ENCODE measurements around the gene JAZF1. TPM values are rescaled to one million over a fixed set of nuclear protein-coding genes. Genes with fewer than 3 reads are reported as not detected.

JAZF1 gene
- total RNA-seq, 4 donors from 2014 or later, result 12.7 to 19.2 (median 14.7) TPM

DNA sequence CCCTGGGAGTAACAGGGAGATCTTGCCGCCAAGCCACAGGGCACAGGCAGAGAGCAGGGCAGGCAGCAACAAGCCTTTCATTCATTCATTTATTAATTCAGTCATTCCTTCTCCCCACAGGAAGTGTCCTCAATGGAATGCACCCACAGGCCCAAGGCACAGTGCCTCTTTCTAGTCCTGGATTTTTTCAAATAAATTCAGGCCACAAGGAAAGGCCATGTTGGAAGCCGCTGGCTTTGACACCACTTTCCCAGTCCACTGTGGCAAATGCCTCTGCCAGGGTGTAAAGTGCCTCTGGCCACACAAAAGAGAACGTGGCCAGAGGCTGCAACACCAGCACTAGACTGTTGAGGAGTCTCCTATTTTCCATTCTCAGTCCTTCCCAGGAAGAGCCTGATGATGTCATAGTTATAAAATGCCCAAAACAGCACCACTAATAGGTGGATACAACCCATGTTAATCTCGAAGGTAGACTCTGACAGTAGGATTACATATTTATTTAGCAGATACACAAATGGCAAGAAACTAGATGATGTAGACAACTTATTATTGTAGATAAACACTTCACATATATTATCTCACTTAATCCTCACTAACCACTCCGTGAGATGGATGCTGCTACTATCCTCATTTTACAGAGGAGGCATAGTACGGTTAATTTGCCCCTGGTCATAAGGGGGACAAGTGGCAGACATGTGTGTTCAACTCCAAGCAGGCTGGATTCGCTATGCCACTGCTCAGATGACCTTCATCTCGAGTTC, 5.5 kb downstream of the JAZF1 start:
- TF ChIP-seq, protein P1, sequence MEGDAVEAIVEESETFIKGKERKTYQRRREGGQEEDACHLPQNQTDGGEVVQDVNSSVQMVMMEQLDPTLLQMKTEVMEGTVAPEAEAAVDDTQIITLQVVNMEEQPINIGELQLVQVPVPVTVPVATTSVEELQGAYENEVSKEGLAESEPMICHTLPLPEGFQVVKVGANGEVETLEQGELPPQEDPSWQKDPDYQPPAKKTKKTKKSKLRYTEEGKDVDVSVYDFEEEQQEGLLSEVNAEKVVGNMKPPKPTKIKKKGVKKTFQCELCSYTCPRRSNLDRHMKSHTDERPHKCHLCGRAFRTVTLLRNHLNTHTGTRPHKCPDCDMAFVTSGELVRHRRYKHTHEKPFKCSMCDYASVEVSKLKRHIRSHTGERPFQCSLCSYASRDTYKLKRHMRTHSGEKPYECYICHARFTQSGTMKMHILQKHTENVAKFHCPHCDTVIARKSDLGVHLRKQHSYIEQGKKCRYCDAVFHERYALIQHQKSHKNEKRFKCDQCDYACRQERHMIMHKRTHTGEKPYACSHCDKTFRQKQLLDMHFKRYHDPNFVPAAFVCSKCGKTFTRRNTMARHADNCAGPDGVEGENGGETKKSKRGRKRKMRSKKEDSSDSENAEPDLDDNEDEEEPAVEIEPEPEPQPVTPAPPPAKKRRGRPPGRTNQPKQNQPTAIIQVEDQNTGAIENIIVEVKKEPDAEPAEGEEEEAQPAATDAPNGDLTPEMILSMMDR (IDR thresholded peaks at IDR 0.05), result no peak
- TF ChIP-seq POLR2A (IDR thresholded peaks at IDR 0.05), result no peak
- no peaks in the 10 kb centered on the region for H3K27me3 ChIP-seq
- H3K9me3 ChIP-seq, result no peaks in the 10 kb centered on the region
- H3K4me1 ChIP-seq, result peaks cover 7 to 25% of the 10 kb centered on the region in 2 donors
- intact Hi-C loops (cut with DNase I), result no loop called here
- 89 to 95% methylated on average over 7 to 8 of the region's 8 CpGs for WGBS, 2 donors
- H3K27ac ChIP-seq, result no peak overlapping the region
- H3K36me3 ChIP-seq, result no peaks in the 10 kb centered on the region
- no peak overlapping the region for H3K4me3 ChIP-seq (replicated peaks in 1 of 3)
- no peak for DNase-seq

GRCh38 chr7:28174442-28174841, 6.2 kb downstream of the JAZF1 start:
- no peak for DNase-seq
- H3K27me3 ChIP-seq, result no peaks in the 10 kb centered on the region
- H3K27ac ChIP-seq, result no peak overlapping the region
- no peaks in the 10 kb centered on the region for H3K9me3 ChIP-seq
- intact Hi-C loops (cut with DNase I), result no loop called here
- 94 to 95% methylated on average over 3 to 5 of the region's 5 CpGs for WGBS, 2 donors
- H3K4me3 ChIP-seq (replicated peaks in 1 of 3), result no peak overlapping the region
- peaks cover 7 to 25% of the 10 kb centered on the region in 2 donors for H3K4me1 ChIP-seq
- no peak for TF ChIP-seq POLR2A (IDR thresholded peaks at IDR 0.05)
- TF ChIP-seq, protein P1 (IDR thresholded peaks at IDR 0.05), result no peak
- H3K36me3 ChIP-seq, result no peaks in the 10 kb centered on the region

DNA sequence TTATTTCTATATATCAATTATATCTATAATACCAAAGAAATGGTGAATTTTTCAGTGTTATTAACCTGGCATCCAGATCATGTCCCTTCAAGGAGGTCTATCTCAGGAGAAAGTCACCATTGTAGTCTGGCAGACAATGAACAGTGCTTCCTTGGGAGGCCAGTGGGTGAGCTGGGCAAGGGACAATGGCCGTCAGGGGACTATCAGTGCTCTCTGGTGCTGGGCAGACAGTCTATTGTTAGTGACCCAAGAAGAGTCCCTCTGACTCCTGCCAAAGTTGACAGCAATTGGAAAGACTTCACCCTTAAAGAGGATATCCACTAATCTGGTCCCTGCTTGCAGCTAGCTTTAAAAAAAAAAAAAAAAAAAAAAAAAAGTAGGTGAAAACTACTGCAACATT, 7.1 kb downstream of the JAZF1 start:
- intact Hi-C loops (cut with DNase I), result no loop called here
- no peaks in the 10 kb centered on the region for H3K27me3 ChIP-seq
- no peaks in the 10 kb centered on the region for H3K9me3 ChIP-seq
- peaks cover 4 to 26% of the 10 kb centered on the region in 2 donors for H3K4me1 ChIP-seq
- 88 to 92% methylated on average over 1 of the region's 1 CpG for WGBS, 2 donors
- no peak for DNase-seq
- no peaks in the 10 kb centered on the region for H3K36me3 ChIP-seq
- no peak overlapping the region for H3K27ac ChIP-seq
- H3K4me3 ChIP-seq (replicated peaks in 1 of 3), result no peak overlapping the region
- TF ChIP-seq, protein P1 (IDR thresholded peaks at IDR 0.05), result no peak
- no peak for TF ChIP-seq POLR2A (IDR thresholded peaks at IDR 0.05)

DNA sequence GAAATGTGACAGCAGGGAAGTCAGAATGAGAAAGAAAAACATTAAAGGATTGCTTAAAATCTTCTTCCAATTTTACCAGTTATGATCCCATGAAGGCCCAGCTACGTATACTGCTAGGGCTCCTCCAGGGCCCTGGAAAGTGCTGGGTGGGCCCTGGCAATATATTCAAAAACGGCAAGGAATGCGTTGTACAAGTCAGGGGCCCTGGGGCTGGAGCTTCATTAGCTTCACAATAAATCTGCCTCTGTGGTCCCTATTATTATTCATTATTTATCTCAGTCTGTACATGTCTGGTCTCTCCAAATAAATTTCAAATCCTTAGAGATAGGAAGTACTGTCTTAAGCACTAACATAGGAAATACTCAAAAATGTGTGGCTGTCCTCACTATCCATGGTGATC, 7.6 kb downstream of the JAZF1 start:
- Histone ChIP-seq H3K27ac (no peak overlapping the region), H3K36me3 (no peaks in the 10 kb centered on the region), H3K9me3 (no peaks in the 10 kb centered on the region), H3K4me3 (replicated peaks in 1 of 3) (no peak overlapping the region), H3K4me1 (peaks cover under 1 to 23% of the 10 kb centered on the region in 2 donors), H3K27me3 (no peaks in the 10 kb centered on the region)
- intact Hi-C loops (cut with DNase I), result no loop called here
- no peak for DNase-seq
- TF ChIP-seq, protein P1 (IDR thresholded peaks at IDR 0.05), result no peak
- no peak for TF ChIP-seq POLR2A (IDR thresholded peaks at IDR 0.05)
- 89 to 95% methylated on average over 3 of the region's 3 CpGs for WGBS, 2 donors

- DNase-seq, result no peak
- peaks cover 23 to 27% of the 10 kb centered on the region in 2 donors for H3K4me1 ChIP-seq
- intact Hi-C loops (cut with DNase I), result no loop called here
Observed at GRCh38 chr7:28170701-28171100, 9.9 kb downstream of the JAZF1 start.

More at GRCh38 chr7:28170701-28171100, 9.9 kb downstream of the JAZF1 start:
- 93% methylated on average over 6 of the region's 6 CpGs for WGBS, 2 donors
- Histone ChIP-seq H3K27me3 (no peaks in the 10 kb centered on the region), H3K36me3 (no peaks in the 10 kb centered on the region), H3K9me3 (no peaks in the 10 kb centered on the region), H3K4me3 (replicated peaks in 1 of 3) (no peak overlapping the region), H3K27ac (no peak overlapping the region)
- TF ChIP-seq POLR2A (IDR thresholded peaks at IDR 0.05), result no peak
- TF ChIP-seq, protein P1 (IDR thresholded peaks at IDR 0.05), result no peak
